SJCRH30 (cell line): ENCODE measurements around the gene GRIN2A. TPM values are rescaled to one million over a fixed set of nuclear protein-coding genes. Genes with fewer than 3 reads are reported as not detected.
"Not testable (repeated sequence)": the region's sequence is repeated elsewhere in the genome, so short reads cannot be mapped to it uniquely, and the experiment has no call there.

ENCODE experiments used
- DNase-seq, 2 experiments: peaks; one replicate each; pipeline ENCODE4 v3.0.0-alpha.2; 2015 to 2020
- H3K27ac ChIP-seq: fragments of 250-450 bp; sonication (Bioruptor Pico); 2 replicates; pipeline ENCODE4 v1.5.1; 2020; ENCODE audit warnings: mild to moderate bottlenecking, moderate library complexity
- H3K27me3 ChIP-seq: fragments of 250-450 bp; sonication (Bioruptor Pico); 2 replicates; pipeline ENCODE4 v1.5.1; 2020; ENCODE audit warnings: mild to moderate bottlenecking, moderate library complexity
- H3K36me3 ChIP-seq: fragments of 250-450 bp; sonication (Bioruptor Pico); 2 replicates; pipeline ENCODE4 v1.5.1; 2020; ENCODE audit warnings: mild to moderate bottlenecking, moderate library complexity
- H3K4me1 ChIP-seq: fragments of 250-450 bp; sonication (Bioruptor Pico); 2 replicates; pipeline ENCODE4 v1.5.1; 2020; ENCODE audit warnings: mild to moderate bottlenecking, moderate library complexity
- H3K4me3 ChIP-seq: fragments of 250-450 bp; sonication (Bioruptor Pico); 2 replicates; pipeline ENCODE4 v1.5.1; 2020; ENCODE audit warnings: mild to moderate bottlenecking, moderate library complexity
- H3K9me3 ChIP-seq: fragments of 250-450 bp; sonication (Bioruptor Pico); replicated peaks from 2 replicates; pipeline ENCODE4 v1.5.1; 2020; ENCODE audit warnings: mild to moderate bottlenecking, moderate library complexity
- total RNA-seq: library from RNA; depleted of rRNA; stranded (reverse); fragments of >200 nt; shearing (Covaris generic); gene quantifications from 2 replicates; pipeline ENCODE4 v1.2.3, GENCODE V29; 2014

GRIN2A gene
- total RNA-seq, 1 experiment from 2014 or later = 0.38 TPM

DNA sequence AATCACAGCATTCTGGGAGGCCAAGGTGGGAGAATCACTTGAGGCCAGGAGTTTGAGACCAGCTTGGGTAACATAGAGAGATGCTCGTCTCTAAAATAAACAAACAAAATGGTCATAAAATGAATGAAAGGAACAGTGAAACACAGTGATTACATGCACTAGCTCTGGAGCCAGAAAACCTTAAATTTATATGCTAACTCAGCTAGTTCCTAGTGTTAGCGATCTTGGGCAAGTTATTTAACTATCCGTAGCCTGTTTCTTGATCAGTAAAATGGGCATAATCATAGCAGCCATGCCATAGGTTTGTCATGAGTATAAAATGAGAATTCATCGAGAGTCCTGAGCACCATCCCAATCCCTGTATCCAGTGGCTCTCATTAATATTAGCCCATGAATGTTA lies 271.0 kb downstream of the GRIN2A start:
- Histone ChIP-seq H3K36me3 (no peaks in the 10 kb centered on the region), H3K4me1 (no peaks in the 10 kb centered on the region), H3K9me3 (no peaks in the 10 kb centered on the region), H3K27me3 (no peaks in the 10 kb centered on the region; the same call in 1 of the 2 replicates), H3K27ac (no peak overlapping the region), H3K4me3 (no peak overlapping the region)
- DNase-seq = no peak

DNA sequence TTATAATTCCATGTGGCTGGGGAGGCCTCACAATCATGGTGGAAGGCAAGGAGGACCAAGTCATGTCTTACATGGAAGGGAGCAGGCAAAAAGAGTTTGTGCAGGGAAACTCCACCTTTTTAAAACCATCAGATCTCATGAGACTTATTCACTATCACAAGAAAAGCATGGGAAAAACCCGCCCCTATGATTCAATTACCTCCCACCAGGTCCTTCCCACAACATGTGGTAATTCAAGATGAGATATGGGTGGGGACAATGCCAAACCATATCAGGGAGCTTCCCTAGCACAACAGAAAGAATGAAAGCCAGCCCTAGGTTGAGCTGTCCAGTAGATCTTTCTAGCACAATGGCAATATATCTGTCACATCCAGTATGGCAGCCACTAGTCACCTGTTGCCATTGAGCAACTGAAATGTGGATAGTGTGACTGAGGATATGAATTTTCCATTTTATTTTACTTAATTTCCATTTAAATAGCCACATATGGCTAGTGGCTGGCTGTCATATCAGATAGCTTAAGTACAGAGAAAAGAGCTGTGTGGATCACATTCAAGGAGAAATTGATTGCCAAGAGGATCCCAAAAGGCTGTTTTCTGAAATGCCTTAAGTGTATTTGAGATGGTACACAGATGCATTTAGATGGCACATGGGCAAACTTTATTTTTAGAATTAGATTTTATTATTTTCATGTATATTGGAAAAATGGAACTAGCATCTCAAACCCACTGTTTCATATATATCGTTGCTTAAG lies 273.0 kb downstream of the GRIN2A start:
- no peak overlapping the region for H3K4me3 ChIP-seq
- H3K27ac ChIP-seq = no peak overlapping the region
- no peaks in the 10 kb centered on the region for H3K9me3 ChIP-seq
- DNase-seq = no peak
- H3K27me3 ChIP-seq = no peaks in the 10 kb centered on the region; the same call in 1 of the 2 replicates
- no peaks in the 10 kb centered on the region for H3K36me3 ChIP-seq
- H3K4me1 ChIP-seq = no peaks in the 10 kb centered on the region

DNA sequence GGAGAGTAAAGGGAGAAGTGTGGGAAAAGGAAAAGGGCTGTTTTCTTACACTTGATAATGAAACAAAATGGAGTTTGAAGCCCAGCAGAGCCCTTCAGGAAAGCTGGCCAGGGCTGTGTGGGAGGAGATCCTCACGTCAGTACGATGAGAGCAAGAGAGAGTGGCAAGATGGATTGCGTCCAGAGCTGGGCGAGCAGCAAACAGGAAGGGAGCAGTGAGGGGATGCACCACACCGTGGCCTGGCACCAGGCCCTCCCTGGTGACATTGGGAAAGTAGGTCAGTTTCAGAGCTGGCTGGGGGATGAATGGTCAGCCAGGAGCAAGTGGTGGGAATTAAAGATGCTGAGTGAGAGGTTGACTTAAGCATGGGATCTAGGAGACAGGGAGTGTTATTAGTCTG lies 273.6 kb downstream of the GRIN2A start:
- H3K4me1 ChIP-seq = no peaks in the 10 kb centered on the region
- no peaks in the 10 kb centered on the region for H3K36me3 ChIP-seq
- H3K27ac ChIP-seq = no peak overlapping the region
- H3K4me3 ChIP-seq = no peak overlapping the region
- no peaks in the 10 kb centered on the region for H3K9me3 ChIP-seq
- H3K27me3 ChIP-seq = no peaks in the 10 kb centered on the region; the same call in 1 of the 2 replicates
- DNase-seq = no peak

DNA sequence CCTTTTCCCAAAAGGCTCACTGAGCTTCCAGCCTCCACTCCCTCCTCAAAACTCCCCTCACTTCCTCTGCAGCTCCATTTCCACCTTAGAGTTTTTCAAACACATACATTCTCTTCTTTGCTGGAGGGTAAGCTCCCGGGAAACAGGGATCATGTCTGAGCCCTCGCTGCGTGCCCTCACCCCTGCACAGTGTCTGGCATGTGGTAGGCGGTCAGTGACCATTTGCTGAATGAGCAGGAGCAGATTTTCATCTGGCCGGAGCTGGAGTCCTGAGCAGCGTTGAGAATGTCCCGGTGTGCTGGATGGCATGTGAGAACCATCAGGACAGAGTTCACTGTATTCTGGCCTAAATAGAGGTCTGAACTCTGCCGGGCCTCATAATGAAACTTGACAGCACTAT lies 274.5 kb downstream of the GRIN2A start:
- Histone ChIP-seq H3K36me3 (no peaks in the 10 kb centered on the region), H3K4me3 (no peak overlapping the region), H3K27ac (no peak overlapping the region), H3K27me3 (no peaks in the 10 kb centered on the region; the same call in 1 of the 2 replicates), H3K4me1 (no peaks in the 10 kb centered on the region), H3K9me3 (no peaks in the 10 kb centered on the region)
- DNase-seq = no peak

DNA sequence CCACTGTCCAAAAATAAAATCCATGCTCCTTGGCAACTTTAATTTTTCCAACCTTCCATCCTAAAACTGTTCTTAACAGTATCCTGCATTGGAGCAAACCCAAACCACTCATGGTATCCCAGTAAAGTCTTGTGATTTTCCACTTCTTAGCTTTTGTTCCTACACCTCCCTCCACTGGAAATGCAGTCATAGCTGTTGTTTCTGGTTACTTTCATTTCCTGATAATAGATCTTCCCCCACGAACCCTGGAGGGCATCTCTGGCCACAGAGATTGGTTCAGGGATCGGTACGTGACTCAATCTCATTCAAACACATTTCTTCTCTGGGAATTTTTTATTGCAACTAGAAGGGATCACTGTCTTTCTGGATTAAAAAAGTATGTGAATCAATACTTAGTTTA lies 276.0 kb downstream of the GRIN2A start:
- no peak for DNase-seq
- H3K9me3 ChIP-seq = no peaks in the 10 kb centered on the region

DNA sequence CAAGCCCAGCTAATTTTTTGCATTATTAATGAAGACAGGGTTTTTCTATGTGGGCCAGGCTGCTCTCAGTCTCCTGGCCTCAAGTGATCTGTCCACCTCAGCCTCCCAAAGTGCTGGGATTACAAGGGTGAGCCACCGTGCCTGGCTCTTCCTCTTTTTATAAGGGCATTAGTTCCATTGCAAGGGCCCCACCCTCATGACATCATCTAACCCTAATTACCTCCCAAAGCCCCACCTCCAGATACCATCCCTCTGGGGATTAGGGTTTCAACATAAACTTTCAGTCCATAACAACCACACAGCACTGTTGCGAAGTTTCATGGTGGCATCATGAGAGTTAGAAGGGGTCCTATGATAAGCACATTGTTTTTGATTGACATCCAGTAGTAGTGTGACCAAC lies 277.7 kb downstream of the GRIN2A start:
- H3K4me3 ChIP-seq = no peak overlapping the region
- DNase-seq = no peak
- no peaks in the 10 kb centered on the region for H3K4me1 ChIP-seq
- no peaks in the 10 kb centered on the region for H3K9me3 ChIP-seq
- no peaks in the 10 kb centered on the region for H3K36me3 ChIP-seq
- no peaks in the 10 kb centered on the region; the same call in 1 of the 2 replicates for H3K27me3 ChIP-seq
- no peak overlapping the region for H3K27ac ChIP-seq

More for the DNA sequence above, 276.0 kb downstream of the GRIN2A start:
- Histone ChIP-seq H3K27ac (no peak overlapping the region), H3K4me1 (no peaks in the 10 kb centered on the region), H3K36me3 (no peaks in the 10 kb centered on the region), H3K4me3 (no peak overlapping the region), H3K27me3 (no peaks in the 10 kb centered on the region; the same call in 1 of the 2 replicates)

DNA sequence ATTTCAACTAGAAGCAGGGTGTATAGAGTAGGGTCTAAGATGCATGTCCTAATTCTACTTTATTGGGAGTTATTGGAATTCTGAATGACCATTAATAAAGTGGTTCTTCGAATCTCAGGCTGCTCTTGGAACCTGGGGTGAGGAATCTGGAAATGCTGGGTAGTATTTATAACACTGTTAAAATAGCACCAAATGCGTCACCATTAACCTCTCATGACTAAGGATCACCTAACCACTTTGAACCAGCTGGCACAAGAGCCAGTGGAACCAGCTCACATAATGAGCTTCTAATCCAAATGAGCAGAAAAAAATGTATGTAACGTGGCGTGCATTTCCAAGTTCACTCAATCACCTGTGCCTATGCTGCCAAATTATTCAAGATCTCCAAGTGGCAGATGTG lies 281.7 kb downstream of the GRIN2A start:
- Histone ChIP-seq H3K27ac (no peak overlapping the region), H3K36me3 (no peaks in the 10 kb centered on the region), H3K27me3 (no peaks in the 10 kb centered on the region), H3K9me3 (no peaks in the 10 kb centered on the region), H3K4me1 (no peaks in the 10 kb centered on the region), H3K4me3 (no peak overlapping the region)
- no peak for DNase-seq

DNA sequence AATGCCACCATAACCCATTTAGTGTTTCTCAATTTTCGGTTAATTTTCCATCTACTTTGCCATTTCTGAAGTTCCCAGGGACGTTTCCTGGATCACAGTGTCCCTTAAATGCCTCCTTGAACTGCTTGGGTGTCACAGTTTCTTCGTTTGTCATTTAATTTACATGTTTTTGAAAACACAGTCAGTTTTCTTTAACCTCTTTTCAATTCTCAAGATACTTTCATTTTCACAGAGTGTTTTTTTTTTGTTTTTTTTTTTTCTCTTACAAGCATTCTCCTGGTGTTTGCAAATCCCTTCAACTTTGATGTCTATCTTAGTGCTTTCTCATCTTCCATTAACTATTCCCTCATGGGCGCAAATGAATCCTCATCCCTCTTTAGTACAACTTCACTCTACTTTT lies 283.7 kb downstream of the GRIN2A start:
- no peaks in the 10 kb centered on the region for H3K36me3 ChIP-seq
- no peak overlapping the region for H3K27ac ChIP-seq
- no peaks in the 10 kb centered on the region for H3K27me3 ChIP-seq
- DNase-seq = no peak
- H3K4me3 ChIP-seq = no peak overlapping the region
- no peaks in the 10 kb centered on the region for H3K9me3 ChIP-seq
- H3K4me1 ChIP-seq = no peaks in the 10 kb centered on the region

DNA sequence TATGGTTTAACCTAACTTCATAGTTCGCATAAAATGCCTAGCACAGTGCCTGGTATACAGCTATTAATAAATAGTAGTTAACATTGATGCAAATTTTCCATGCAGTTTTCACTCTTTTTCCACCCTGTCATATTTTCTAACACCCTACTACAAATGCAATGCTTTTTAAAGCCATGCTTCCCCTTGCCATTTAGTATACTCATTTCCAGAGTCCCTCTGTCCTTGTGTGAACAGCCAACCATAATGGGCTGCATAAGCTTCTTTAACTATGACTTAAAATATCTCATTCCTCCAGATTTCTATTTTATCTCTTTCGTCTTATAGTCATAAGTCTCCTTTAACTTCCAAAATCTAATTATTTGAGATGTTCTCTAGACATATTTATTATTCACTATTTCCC lies 284.1 kb downstream of the GRIN2A start:
- Histone ChIP-seq H3K27me3 (no peaks in the 10 kb centered on the region), H3K36me3 (no peaks in the 10 kb centered on the region), H3K27ac (no peak overlapping the region), H3K4me3 (no peak overlapping the region), H3K9me3 (no peaks in the 10 kb centered on the region), H3K4me1 (no peaks in the 10 kb centered on the region)
- no peak for DNase-seq

DNA sequence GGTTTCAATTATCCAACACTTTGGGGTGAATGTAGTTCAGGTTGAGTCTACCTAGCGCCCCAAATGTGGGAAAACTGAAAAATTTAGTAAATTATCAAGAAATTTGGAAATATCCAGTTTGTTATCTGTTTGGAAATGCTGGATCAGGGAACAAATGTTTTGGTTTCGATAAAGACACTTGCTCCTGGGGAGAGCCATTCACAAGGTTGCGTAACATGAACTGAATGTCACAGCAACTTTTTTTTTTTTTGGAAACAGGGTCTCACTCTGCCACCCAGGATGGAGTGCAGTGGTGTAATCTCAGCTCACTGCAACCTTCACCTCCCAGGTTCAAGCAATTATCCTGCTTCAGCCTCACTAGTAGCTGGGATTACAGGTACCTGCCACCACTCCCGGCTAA lies 286.4 kb downstream of the GRIN2A start:
- no peak for DNase-seq
- Histone ChIP-seq H3K27me3 (no peaks in the 10 kb centered on the region), H3K27ac (no peak overlapping the region)

DNA sequence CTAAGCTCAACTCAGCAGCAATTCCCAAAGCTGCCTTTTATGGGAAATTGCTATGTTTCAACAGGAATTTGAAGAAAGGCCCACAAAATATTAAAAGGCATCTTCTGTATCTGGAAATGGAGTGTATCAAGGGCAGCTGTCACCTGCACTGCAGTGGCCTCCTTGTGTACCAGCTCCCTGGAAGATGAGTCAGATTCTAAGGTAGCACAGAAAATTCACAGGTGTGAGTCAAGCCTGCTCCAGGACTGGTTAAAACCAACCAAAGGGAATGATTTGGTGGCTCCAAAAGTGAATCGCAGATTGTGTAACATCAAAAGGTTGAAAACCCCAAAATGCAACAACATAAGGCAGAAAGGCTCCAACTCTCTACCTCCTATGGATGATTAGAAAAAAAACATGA lies 296.4 kb downstream of the GRIN2A start:
- H3K27ac ChIP-seq = no peak overlapping the region
- H3K4me3 ChIP-seq = no peak overlapping the region
- no peaks in the 10 kb centered on the region for H3K9me3 ChIP-seq
- DNase-seq = no peak
- no peaks in the 10 kb centered on the region for H3K4me1 ChIP-seq
- no peaks in the 10 kb centered on the region for H3K36me3 ChIP-seq
- no peaks in the 10 kb centered on the region for H3K27me3 ChIP-seq

More for the DNA sequence above, 286.4 kb downstream of the GRIN2A start:
- Histone ChIP-seq H3K4me1 (no peaks in the 10 kb centered on the region), H3K36me3 (no peaks in the 10 kb centered on the region), H3K4me3 (no peak overlapping the region), H3K9me3 (no peaks in the 10 kb centered on the region)

DNA sequence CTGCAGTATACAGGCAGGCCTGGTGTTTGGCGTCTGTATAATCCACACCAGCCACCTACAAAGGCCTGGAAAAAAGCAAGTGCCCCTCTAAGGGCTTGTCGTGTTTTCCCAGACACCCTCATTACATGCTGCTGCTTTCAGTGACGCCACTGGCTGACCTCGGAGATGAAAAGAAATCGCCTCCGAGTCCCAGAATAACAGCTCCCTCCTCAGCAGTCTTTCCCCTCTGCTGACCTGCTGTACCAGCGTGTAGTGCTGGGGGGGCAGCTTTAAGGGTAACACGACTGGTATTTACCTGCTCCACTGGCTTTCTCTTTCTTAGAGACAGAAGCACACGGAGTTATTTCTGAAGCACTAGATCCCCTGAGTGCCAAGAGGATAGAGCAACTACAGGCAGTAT lies 296.8 kb downstream of the GRIN2A start:
- DNase-seq = no peak
- Histone ChIP-seq H3K27me3 (no peaks in the 10 kb centered on the region), H3K4me3 (no peak overlapping the region), H3K27ac (no peak overlapping the region), H3K9me3 (no peaks in the 10 kb centered on the region), H3K36me3 (no peaks in the 10 kb centered on the region), H3K4me1 (no peaks in the 10 kb centered on the region)

DNA sequence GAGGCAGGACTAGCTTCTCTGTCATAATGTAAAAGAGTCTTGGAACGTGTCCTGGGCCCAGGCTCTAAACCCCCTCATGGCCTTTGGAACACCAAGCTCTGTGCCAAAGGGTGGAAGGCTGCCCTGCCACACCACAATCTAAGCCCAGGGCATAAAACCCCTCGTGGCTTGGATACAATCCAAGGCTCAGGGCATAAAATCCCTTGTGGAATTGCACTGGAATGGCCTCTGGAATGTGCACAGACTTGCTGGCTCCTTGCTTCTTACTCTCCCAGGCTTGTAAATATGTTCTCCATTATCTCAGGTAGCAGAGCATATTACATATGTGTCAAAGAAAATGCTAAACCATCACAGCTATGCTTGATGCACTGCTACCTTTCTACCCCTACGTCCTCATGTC lies 306.2 kb downstream of the GRIN2A start:
- not testable (repeated sequence) for H3K4me3 ChIP-seq, H3K36me3 ChIP-seq, H3K4me1 ChIP-seq

DNA sequence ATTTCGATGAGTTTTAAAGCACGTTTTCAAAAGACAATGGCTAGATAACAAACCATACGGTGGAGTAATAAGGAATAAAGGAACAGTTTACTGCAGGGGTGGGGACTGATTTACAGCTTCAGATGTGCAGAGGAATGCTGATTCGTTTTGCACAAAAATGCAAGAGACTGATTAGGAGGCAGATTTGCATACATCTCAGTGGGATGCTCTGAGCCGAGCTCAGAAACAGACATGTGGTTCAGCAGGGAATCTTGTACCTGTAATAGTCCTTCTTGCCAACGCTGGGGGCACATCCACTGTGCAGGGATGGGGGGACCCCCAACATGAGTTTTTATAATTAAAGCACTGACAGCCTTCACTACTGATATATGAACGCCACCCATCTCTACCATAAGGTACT lies 308.0 kb downstream of the GRIN2A start:
- no peak for DNase-seq
- H3K4me3 ChIP-seq = no peak overlapping the region
- no peaks in the 10 kb centered on the region for H3K9me3 ChIP-seq
- H3K27me3 ChIP-seq = no peaks in the 10 kb centered on the region
- no peaks in the 10 kb centered on the region for H3K4me1 ChIP-seq
- no peak overlapping the region for H3K27ac ChIP-seq
- H3K36me3 ChIP-seq = no peaks in the 10 kb centered on the region

More for the DNA sequence above, 306.2 kb downstream of the GRIN2A start:
- not testable (repeated sequence) for DNase-seq, H3K27ac ChIP-seq, H3K9me3 ChIP-seq, H3K27me3 ChIP-seq

DNA sequence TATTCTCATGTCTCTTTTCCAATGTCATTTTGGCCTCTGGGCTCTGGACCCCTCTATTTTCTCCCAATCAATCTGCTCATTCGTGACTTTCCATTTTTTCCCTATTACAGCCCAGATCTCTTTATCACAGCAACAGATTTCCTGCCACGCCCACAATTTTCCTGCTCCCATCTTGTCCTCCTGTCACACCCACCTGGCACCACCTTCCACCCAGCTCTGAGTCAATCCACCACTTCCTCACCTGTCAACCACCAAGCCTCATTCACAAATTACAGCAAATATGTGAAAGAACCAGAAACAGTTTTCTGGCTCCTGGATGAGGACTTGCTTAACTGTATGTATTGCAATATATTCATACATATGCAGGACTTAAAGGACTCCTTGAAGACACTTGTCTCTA lies 311.3 kb downstream of the GRIN2A start:
- H3K4me3 ChIP-seq = no peak overlapping the region
- H3K9me3 ChIP-seq = no peaks in the 10 kb centered on the region
- H3K4me1 ChIP-seq = no peaks in the 10 kb centered on the region
- H3K27me3 ChIP-seq = no peaks in the 10 kb centered on the region
- H3K36me3 ChIP-seq = no peaks in the 10 kb centered on the region
- no peak overlapping the region for H3K27ac ChIP-seq
- no peak for DNase-seq

DNA sequence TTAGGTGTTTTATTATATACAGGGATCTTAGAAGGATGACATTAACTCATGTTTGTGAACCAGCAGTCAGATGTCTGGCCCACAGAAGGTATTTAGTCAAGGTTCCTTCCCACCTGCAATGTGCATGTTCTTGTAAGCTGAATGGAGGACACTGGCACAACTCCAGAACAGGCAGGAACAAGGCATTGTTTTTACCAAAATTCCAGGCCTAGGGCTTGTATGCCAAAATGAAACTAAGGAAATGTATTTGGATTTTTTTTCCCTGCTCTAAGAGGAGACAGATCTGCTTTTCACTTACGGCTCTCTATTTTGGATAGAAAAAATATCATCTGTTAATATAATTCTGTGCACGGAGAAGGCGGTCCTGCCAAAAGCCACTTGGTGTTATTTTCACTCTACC lies 312.5 kb downstream of the GRIN2A start:
- no peak overlapping the region for H3K4me3 ChIP-seq
- no peak for DNase-seq
- no peaks in the 10 kb centered on the region for H3K27me3 ChIP-seq
- no peaks in the 10 kb centered on the region for H3K9me3 ChIP-seq
- H3K4me1 ChIP-seq = no peaks in the 10 kb centered on the region
- no peaks in the 10 kb centered on the region for H3K36me3 ChIP-seq
- H3K27ac ChIP-seq = no peak overlapping the region
